Psoas muscle (tissue), 8 donors: ENCODE results near the gene SOX30. TPM values are rescaled to one million over a fixed set of nuclear protein-coding genes. Genes with fewer than 3 reads are reported as not detected.

Experiments used
- ATAC-seq, 4 donors: fragments of 200-7000 bp; cut with Tn5 transposase; one replicate each; pipeline ENCODE4 v1.9.1; 2020; ENCODE audit warnings: moderate library complexity in 3 of 4, mild to moderate bottlenecking in 2 of 4
- DNase-seq, 2 donors: peaks; one replicate each; pipeline ENCODE4 v3.0.0-alpha.2; 2020
- H3K27ac ChIP-seq: fragments of 200-600 bp; one replicate; pipeline ENCODE4 v1.8.0; 2022
- H3K27me3 ChIP-seq, 3 donors: fragments of 200-600 bp in 1 of 3; one replicate each; pipeline versions ENCODE4 v1.6.1 to v1.8.0; 2013 to 2022; ENCODE audit warnings: low read length in 2 of 3, mild to moderate bottlenecking in 2 of 3, moderate library complexity in 1 of 3; ENCODE audit not compliant: insufficient read depth in 3 of 3
- H3K36me3 ChIP-seq, 2 donors: fragments of 200-600 bp in 1 of 2; one replicate each; pipeline versions ENCODE4 v1.6.1 to v1.8.0; 2013 to 2022; ENCODE audit warnings: low read depth in 1 of 2, mild to moderate bottlenecking in 1 of 2, moderate library complexity in 1 of 2; ENCODE audit not compliant: insufficient read depth in 1 of 2
- H3K4me1 ChIP-seq: fragments of 200-600 bp; one replicate; pipeline ENCODE4 v1.8.0; 2022
- H3K4me3 ChIP-seq: fragments of 200-600 bp; one replicate; pipeline ENCODE4 v1.8.0; 2022; ENCODE audit warnings: mild to moderate bottlenecking
- H3K9me3 ChIP-seq: fragments of 200-600 bp; one replicate; pipeline ENCODE4 v1.8.0; 2022
- CTCF ChIP-seq: fragments of 200-600 bp; IDR thresholded peaks from one replicate; pipeline ENCODE4 v1.8.0; 2022; ENCODE audit warnings: antibody characterized with exemption
- WGBS, 3 donors: extraction: QIAGEN DNeasy Blood & Tissue Kit; methylation state at CpG; one replicate each; pipeline versions ENCODE4 v1.1.6 to v1.1.7; 2013; 5-methylcytosine and 5-hydroxymethylcytosine counted together
- intact Hi-C, 2 donors: fragments of 100-400 bp; cut with DNase I; formaldehyde crosslinking; loops; one replicate each; pipeline versions ENCODE4 v1.11.0 to v1.14.2; 2022
- polyA plus RNA-seq, 3 donors: library from polyadenylated mRNA; stranded (reverse); fragments of 200-250 nt; gene quantifications; one replicate each; pipeline ENCODE4 v1.2.3, GENCODE V29; 2013
- total RNA-seq, 4 donors: library from RNA; stranded (reverse); fragmentation: NEBNext Ultra II Directional in 2 of 4; extraction: Animal tissue kit (Norgen Biotek cat#: 25700) in 2 of 4; gene quantifications; one replicate each; pipeline versions ENCODE4 v1.2.1 to v1.2.4, GENCODE V29; 2021 to 2023
- donor health status: healthy with polysubstance abuse.
- donor health status: DM: no; HTN: no; CAD: no; lungs with moderate emphysema.
- donor health status: Bipolar disorder and iron deficiency.
- donor health status: healthy.
- donor health status: DM: yes; HTN: yes; CAD: no.
- donor health status: DM: no; HTN: no; CAD: no.
- donor health status: DM: no; HTN: no; CAD: no.
- donor health status: DM: yes; HTN: yes; CAD: no.

The SOX30 gene
- total and polyA plus RNA-seq, 7 donors, result 0.01 to 0.19 (median 0.05) TPM; not detected in 4

DNA sequence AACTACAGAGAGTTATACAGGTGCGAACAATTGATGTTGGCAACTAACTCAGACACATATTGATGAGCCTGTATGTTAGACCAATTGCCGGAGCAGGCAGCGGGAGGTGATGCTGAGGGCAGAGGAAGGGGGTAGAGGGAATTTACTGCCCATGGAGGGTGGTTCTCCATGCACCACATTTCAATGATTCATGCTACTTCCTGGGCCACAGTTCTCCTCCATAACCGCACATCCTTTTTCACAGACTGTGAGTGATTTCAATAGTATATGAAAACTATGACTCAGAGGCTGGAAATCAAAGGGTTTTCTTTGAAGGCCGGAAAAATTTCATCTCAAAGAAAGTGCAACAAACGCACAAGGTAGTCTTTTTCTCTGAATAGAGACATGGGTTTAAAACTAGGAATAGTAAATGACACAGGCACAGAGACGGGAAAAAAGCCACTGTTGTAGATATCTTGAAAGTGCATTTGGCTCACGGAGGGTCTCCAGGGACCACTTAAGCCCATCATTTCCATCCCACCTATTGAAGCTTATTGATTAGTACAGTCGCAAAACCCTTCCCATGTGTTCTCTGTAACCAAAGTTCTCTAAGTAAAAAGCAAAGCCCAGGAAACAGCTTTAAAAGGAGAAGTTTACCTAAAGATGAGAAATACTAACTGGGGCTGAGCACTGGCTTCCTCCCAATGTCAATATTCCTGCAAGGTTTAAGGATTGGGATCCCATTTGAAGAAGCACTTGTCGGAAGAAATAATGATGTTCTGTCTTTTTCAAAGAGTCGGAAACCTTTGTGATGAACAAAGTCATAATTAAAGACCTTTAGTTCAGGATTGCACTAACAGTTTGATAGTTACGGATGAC is 48.7 kb downstream of the SOX30 start:
- TF ChIP-seq CTCF, result no peak
- no peaks in the 10 kb centered on the region for H3K9me3 ChIP-seq
- H3K27ac ChIP-seq, result no peak overlapping the region
- intact Hi-C loops, result no loop called here
- no peak overlapping the region for H3K4me3 ChIP-seq
- H3K27me3 ChIP-seq, result no peaks in the 10 kb centered on the region
- WGBS, 3 donors, result 90 to 92% (median 92%) methylated on average over 12 of the region's 12 CpGs
- ATAC-seq, result no peak
- DNase-seq, result no peak
- H3K36me3 ChIP-seq, result no peaks in the 10 kb centered on the region
- no peaks in the 10 kb centered on the region for H3K4me1 ChIP-seq

- intact Hi-C loops, result no loop called here
- H3K27me3 ChIP-seq, result no peaks in the 10 kb centered on the region
- H3K4me3 ChIP-seq, result no peak overlapping the region
- no peak overlapping the region for H3K27ac ChIP-seq
- H3K9me3 ChIP-seq, result no peaks in the 10 kb centered on the region
- no peak for DNase-seq
- WGBS, 3 donors, result 91 to 93% (median 93%) methylated on average over 4 of the region's 4 CpGs
- H3K36me3 ChIP-seq, result no peaks in the 10 kb centered on the region
- no peaks in the 10 kb centered on the region for H3K4me1 ChIP-seq
- no peak for ATAC-seq
- no peak for TF ChIP-seq CTCF
Measured at GRCh38 chr5:157602505-157602904, 49.7 kb downstream of the SOX30 start.

DNA sequence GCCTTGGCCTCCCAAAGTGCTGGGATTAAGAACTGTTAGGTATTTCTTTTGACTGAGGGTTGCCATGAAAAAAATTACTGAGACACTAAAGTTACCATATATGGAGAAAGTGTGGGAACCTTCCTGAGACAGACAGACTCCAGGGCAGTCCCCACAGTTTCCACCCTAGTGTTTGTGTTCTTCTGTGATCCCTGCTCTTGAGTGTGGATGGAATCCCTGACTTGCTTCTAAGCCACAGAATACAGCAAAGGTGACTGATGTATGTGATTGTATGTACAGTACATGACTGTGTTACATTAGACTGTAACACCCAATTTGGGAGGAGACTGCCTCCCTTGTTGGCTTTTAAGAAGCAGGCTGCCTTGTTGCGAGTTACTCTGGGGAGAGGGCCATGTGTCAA is 52.0 kb downstream of the SOX30 start:
- H3K27ac ChIP-seq, result no peak overlapping the region
- WGBS, 3 donors, result 96 to 100% (median 100%) methylated on average over 1 of the region's 1 CpG
- H3K9me3 ChIP-seq, result no peaks in the 10 kb centered on the region
- intact Hi-C loops, result no loop called here
- no peak for ATAC-seq
- H3K4me1 ChIP-seq, result no peaks in the 10 kb centered on the region
- no peak overlapping the region for H3K4me3 ChIP-seq
- H3K36me3 ChIP-seq, result no peaks in the 10 kb centered on the region
- H3K27me3 ChIP-seq, result no peaks in the 10 kb centered on the region
- no peak for DNase-seq
- no peak for TF ChIP-seq CTCF

DNA sequence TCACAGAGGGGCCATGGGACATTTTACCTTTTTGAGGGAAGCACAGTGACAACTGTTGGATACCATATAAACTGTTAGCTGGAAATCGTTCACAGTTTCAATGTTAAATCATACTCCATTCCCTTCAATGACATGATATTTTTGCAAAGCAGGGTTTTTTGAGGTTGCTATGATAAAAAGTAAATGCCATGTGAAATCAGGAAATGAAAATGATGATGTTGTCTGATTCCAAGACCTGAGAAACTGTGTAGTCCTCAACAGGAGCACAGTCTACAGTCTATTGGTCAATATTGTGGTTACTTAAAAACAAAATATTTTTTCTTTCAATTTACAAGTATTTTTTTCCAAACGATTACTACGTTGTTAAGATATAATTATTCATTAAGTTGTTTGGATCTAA is 52.7 kb downstream of the SOX30 start:
- Histone ChIP-seq H3K36me3 (no peaks in the 10 kb centered on the region), H3K27me3 (no peaks in the 10 kb centered on the region), H3K4me1 (no peaks in the 10 kb centered on the region), H3K9me3 (no peaks in the 10 kb centered on the region), H3K4me3 (no peak overlapping the region), H3K27ac (no peak overlapping the region)
- no peak for DNase-seq
- 83 to 89% (median 86%) methylated on average over 3 of the region's 3 CpGs for WGBS, 3 donors
- intact Hi-C loops, result no loop called here
- TF ChIP-seq CTCF, result no peak
- no peak for ATAC-seq
